H1 (cell line): Measurements from ENCODE around the gene SLC26A9. TPM values are rescaled to one million over a fixed set of nuclear protein-coding genes. Genes with fewer than 3 reads are reported as not detected.

Experiments used
- CTCF ChIA-PET: fragments of 300-600 bp; sonication (Branson Sonifier 250); formaldehyde crosslinking; loops from one replicate; lab custom pipeline; 2021; ENCODE audit not compliant: partially characterized antibody; lab: Charles Lee
- POLR2A ChIA-PET: fragments of 300-600 bp; sonication (Branson Sonifier 250); formaldehyde crosslinking; loops from one replicate; lab custom pipeline; 2021; ENCODE audit warnings: inconsistent platforms; ENCODE audit not compliant: partially characterized antibody; lab: Charles Lee
- DNase-seq, 2 experiments: peaks; one replicate each; pipeline versions ENCODE4 v3.0.0 to v3.0.0-alpha.2; 2010 to 2022; ENCODE audit warnings: low spot score in 2 of 2, low read depth in 1 of 2, mixed read lengths in 1 of 2
- FAIRE-seq: peaks from 2 replicates; lab custom pipeline; 2011; peaks lifted over from hg19 to GRCh38; lab: Jason Lieb, UNC
- H2AFZ ChIP-seq: 2 replicates; pipeline ENCODE4 v1.8.1; 2012; ENCODE audit warnings: low read length, inconsistent platforms
- H2AK5ac ChIP-seq: 2 replicates; pipeline ENCODE4 v1.6.1; 2013; ENCODE audit warnings: low read depth, low read length
- H2BK120ac ChIP-seq: replicated peaks from 2 replicates; pipeline ENCODE3; 2013; ENCODE audit warnings: low read depth, low read length, inconsistent platforms
- H2BK12ac ChIP-seq: 2 replicates; pipeline ENCODE4 v1.6.1; 2013; ENCODE audit warnings: low read depth, low read length
- H2BK15ac ChIP-seq: 2 replicates; pipeline ENCODE4 v1.6.1; 2013; ENCODE audit warnings: low read length
- H2BK20ac ChIP-seq: 2 replicates; pipeline ENCODE4 v1.6.1; 2013; ENCODE audit warnings: low read length
- H2BK5ac ChIP-seq: 2 replicates; pipeline ENCODE4 v1.6.1; 2013; ENCODE audit warnings: low read depth, low read length
- H3K14ac ChIP-seq: 2 replicates; pipeline ENCODE4 v1.6.1; 2013; ENCODE audit warnings: inconsistent platforms; ENCODE audit not compliant: insufficient read length
- H3K18ac ChIP-seq: 2 replicates; pipeline ENCODE4 v1.6.1; 2013; ENCODE audit warnings: low read length; ENCODE audit errors: extremely low read depth
- H3K23ac ChIP-seq: 2 replicates; pipeline ENCODE4 v1.6.1; 2013; ENCODE audit warnings: inconsistent platforms; ENCODE audit not compliant: insufficient read length
- H3K23me2 ChIP-seq: 2 replicates; pipeline ENCODE4 v1.6.1; 2013; ENCODE audit warnings: low read depth, low read length
- H3K27ac ChIP-seq: 2 replicates; pipeline ENCODE4 v1.6.1; 2011; ENCODE audit warnings: low read depth, low read length, inconsistent platforms
- H3K27me3 ChIP-seq, 4 experiments: replicated peaks in 1 of 4; 1 replicate in 1 of 4; 2 replicates in 3 of 4; pipeline versions ENCODE4 v1.6.1 to v1.8.1; 2011 to 2013; ENCODE audit warnings: low read length in 3 of 4, mild to moderate bottlenecking in 3 of 4, inconsistent platforms in 2 of 4, mixed read lengths in 2 of 4, moderate library complexity in 1 of 4; ENCODE audit not compliant: control insufficient read depth in 3 of 4, insufficient read depth in 3 of 4; ENCODE audit errors: extremely low read depth in 1 of 4
- H3K36me3 ChIP-seq, 4 experiments: 2 replicates each; pipeline versions ENCODE4 v1.6.1 to v1.8.1; 2011 to 2013; ENCODE audit warnings: mild to moderate bottlenecking in 4 of 4, low read length in 3 of 4, moderate library complexity in 2 of 4, control low read depth in 1 of 4, inconsistent platforms in 1 of 4; ENCODE audit not compliant: insufficient read depth in 4 of 4, control insufficient read depth in 2 of 4
- H3K4ac ChIP-seq: replicated peaks from 2 replicates; pipeline ENCODE3; 2013; ENCODE audit warnings: low read length, low read depth, mixed read lengths, inconsistent platforms; ENCODE audit not compliant: insufficient read length
- H3K4me1 ChIP-seq, 4 experiments: replicated peaks in 1 of 4; 1 replicate in 1 of 4; 2 replicates in 3 of 4; pipeline versions ENCODE4 v1.6.1 to v1.8.1; 2011 to 2013; ENCODE audit warnings: low read length in 3 of 4, inconsistent platforms in 2 of 4, mixed read lengths in 1 of 4; ENCODE audit not compliant: insufficient read depth in 4 of 4, control insufficient read depth in 3 of 4
- H3K4me2 ChIP-seq, 2 experiments: 2 replicates each; pipeline versions ENCODE4 v1.6.1 to v1.8.1; 2011 to 2013; ENCODE audit warnings: low read depth in 2 of 2, low read length in 2 of 2, control low read depth in 1 of 2, inconsistent platforms in 1 of 2, mild to moderate bottlenecking in 1 of 2; ENCODE audit not compliant: insufficient read depth in 1 of 2
- H3K4me3 ChIP-seq, 4 experiments: fragments of 200-600, 300-600 bp in 1 of 4; sonication (generic), shearing (Covaris generic), sonication (Bioruptor Twin) in 1 of 4; 2 replicates each; pipeline versions ENCODE4 v1.5.1 to v1.8.1; 2011 to 2016; ENCODE audit warnings: low read length in 4 of 4, low read depth in 3 of 4, control low read depth in 2 of 4, inconsistent platforms in 2 of 4, mild to moderate bottlenecking in 2 of 4, mixed read lengths in 1 of 4, moderate library complexity in 1 of 4; ENCODE audit not compliant: insufficient read depth in 2 of 4; ENCODE audit errors: extremely low read depth in 1 of 4
- H3K56ac ChIP-seq: replicated peaks from 2 replicates; pipeline ENCODE3; 2013; ENCODE audit warnings: low read depth, mild to moderate bottlenecking, mixed read lengths, low read length, inconsistent platforms; ENCODE audit not compliant: insufficient read length
- H3K79me1 ChIP-seq: 2 replicates; pipeline ENCODE4 v1.6.1; 2013; ENCODE audit warnings: low read depth, low read length, control low read depth
- H3K79me2 ChIP-seq, 2 experiments: 2 replicates each; pipeline versions ENCODE4 v1.6.1 to v1.8.1; 2012 to 2013; ENCODE audit warnings: low read length in 2 of 2, mild to moderate bottlenecking in 2 of 2, inconsistent platforms in 1 of 2; ENCODE audit not compliant: insufficient read depth in 2 of 2, control insufficient read depth in 1 of 2
- H3K9ac ChIP-seq, 4 experiments: replicated peaks in 1 of 4; 1 replicate in 1 of 4; 2 replicates in 3 of 4; pipeline versions ENCODE4 v1.6.1 to v1.8.1; 2011 to 2013; ENCODE audit warnings: low read depth in 3 of 4, low read length in 3 of 4, control low read depth in 2 of 4, mild to moderate bottlenecking in 2 of 4, moderate library complexity in 2 of 4, inconsistent platforms in 1 of 4; ENCODE audit errors: extremely low read depth in 1 of 4
- H3K9me3 ChIP-seq, 2 experiments: 2 replicates each; pipeline versions ENCODE4 v1.6.1 to v1.8.1; 2012 to 2013; ENCODE audit warnings: mild to moderate bottlenecking in 2 of 2, moderate library complexity in 2 of 2, control low read depth in 1 of 2, inconsistent platforms in 1 of 2, low read depth in 1 of 2, low read length in 1 of 2, mixed read lengths in 1 of 2; ENCODE audit not compliant: insufficient read depth in 2 of 2
- H4K20me1 ChIP-seq, 2 experiments: replicated peaks in 1 of 2; 2 replicates each; pipeline versions ENCODE3 to v1.8.1; 2011 to 2013; ENCODE audit warnings: inconsistent platforms in 2 of 2, low read length in 2 of 2, mild to moderate bottlenecking in 1 of 2; ENCODE audit not compliant: insufficient read depth in 2 of 2, control insufficient read depth in 1 of 2
- H4K5ac ChIP-seq: 2 replicates; pipeline ENCODE4 v1.6.1; 2013; ENCODE audit warnings: low read length, low read depth, mixed read lengths, inconsistent platforms; ENCODE audit not compliant: insufficient read length
- H4K8ac ChIP-seq: 2 replicates; pipeline ENCODE4 v1.8.0; 2013; ENCODE audit warnings: mild to moderate bottlenecking, moderate library complexity, low read length, inconsistent platforms; ENCODE audit not compliant: insufficient read depth; ENCODE audit errors: extremely low read depth
- H4K91ac ChIP-seq: replicated peaks from 2 replicates; pipeline ENCODE3; 2013; ENCODE audit warnings: low read length, mixed read lengths, inconsistent platforms; ENCODE audit not compliant: insufficient read length
- EZH2 ChIP-seq: fragments of 200-600 bp; sonication (generic); IDR thresholded peaks from 2 replicates; pipeline ENCODE4 v1.7.1; 2012; ENCODE audit warnings: low read depth, mild to moderate bottlenecking, moderate library complexity, low read length, inconsistent platforms; ENCODE audit not compliant: severe bottlenecking
- JUND ChIP-seq: IDR thresholded peaks from 2 replicates; pipeline ENCODE4 v1.6.1; 2011; ENCODE audit warnings: mild to moderate bottlenecking, improper control_type of control experiment, low read length
- KDM1A ChIP-seq: fragments of 200-600, 300-600 bp; sonication (generic); IDR thresholded peaks from 2 replicates; pipeline ENCODE4 v1.7.1; 2016; ENCODE audit warnings: mild to moderate bottlenecking, low read length, borderline replicate concordance
- RFX5 ChIP-seq: IDR thresholded peaks from 2 replicates; pipeline ENCODE4 v1.6.1; 2011; ENCODE audit warnings: low read depth, low read length, improper control_type of control experiment, borderline replicate concordance
- RNF2 ChIP-seq: fragments of 200-900, 300-1000 bp; sonication (generic); IDR thresholded peaks from 2 replicates; pipeline ENCODE4 v1.7.1; 2016; ENCODE audit warnings: borderline replicate concordance, low read depth, mild to moderate bottlenecking, antibody characterized with exemption, low read length; ENCODE audit not compliant: poor library complexity, severe bottlenecking; ENCODE audit errors: missing control alignments
- SUZ12 ChIP-seq: fragments of 200-600 bp; sonication (generic); IDR thresholded peaks from 2 replicates; pipeline ENCODE4 v1.6.1; 2012; ENCODE audit warnings: mild to moderate bottlenecking, inconsistent platforms, low read length, moderate library complexity, mixed read lengths
- TBP ChIP-seq: IDR thresholded peaks from 2 replicates; pipeline ENCODE4 v1.6.1; 2011; ENCODE audit warnings: low read depth, low read length, improper control_type of control experiment
- WGBS, 2 experiments: shearing (Covaris generic) in 1 of 2; methylation state at CpG; one replicate each; pipeline versions ENCODE4 v1.1.6 to v1.1.7; 2013 to 2015; ENCODE audit warnings: low lambda C conversion rate in 2 of 2, mixed read lengths in 2 of 2, inconsistent platforms in 1 of 2, low coverage in 1 of 2, missing lambda C conversion rate in 1 of 2; ENCODE audit not compliant: insufficient replicate concordance in 2 of 2, insufficient coverage in 1 of 2, insufficient read length in 1 of 2; ENCODE audit errors: extremely low coverage in 1 of 2, missing lambda C conversion rate in 1 of 2; 5-methylcytosine and 5-hydroxymethylcytosine counted together
- polyA plus RNA-seq, 7 experiments: library from polyadenylated mRNA; depleted of rRNA in 3 of 7; stranded (reverse) in 5 of 7; unstranded in 2 of 7; fragments of >200 nt in 5 of 7; fragments of 200-250 nt in 2 of 7; gene quantifications; 1 replicate in 5 of 7; 2 replicates in 1 of 7; 4 replicates in 1 of 7; pipeline versions ENCODE4 v1.2.1 to v1.2.3, GENCODE V29; 2011 to 2013; ENCODE audit warnings: missing spikeins in 2 of 7, mixed read lengths in 2 of 7
- total RNA-seq: library from RNA; stranded (reverse); fragmentation: NEBNext Ultra II Directional; extraction: Animal tissue kit (Norgen Biotek cat#: 25700); gene quantifications from 2 replicates; pipeline ENCODE4 v1.2.1, GENCODE V29; 2021

Gene SLC26A9
- total and polyA plus RNA-seq, 2 of the 8 experiments (the other 6 are each of a cell fraction or from before 2014, with no cell fraction given): not detected

DNA sequence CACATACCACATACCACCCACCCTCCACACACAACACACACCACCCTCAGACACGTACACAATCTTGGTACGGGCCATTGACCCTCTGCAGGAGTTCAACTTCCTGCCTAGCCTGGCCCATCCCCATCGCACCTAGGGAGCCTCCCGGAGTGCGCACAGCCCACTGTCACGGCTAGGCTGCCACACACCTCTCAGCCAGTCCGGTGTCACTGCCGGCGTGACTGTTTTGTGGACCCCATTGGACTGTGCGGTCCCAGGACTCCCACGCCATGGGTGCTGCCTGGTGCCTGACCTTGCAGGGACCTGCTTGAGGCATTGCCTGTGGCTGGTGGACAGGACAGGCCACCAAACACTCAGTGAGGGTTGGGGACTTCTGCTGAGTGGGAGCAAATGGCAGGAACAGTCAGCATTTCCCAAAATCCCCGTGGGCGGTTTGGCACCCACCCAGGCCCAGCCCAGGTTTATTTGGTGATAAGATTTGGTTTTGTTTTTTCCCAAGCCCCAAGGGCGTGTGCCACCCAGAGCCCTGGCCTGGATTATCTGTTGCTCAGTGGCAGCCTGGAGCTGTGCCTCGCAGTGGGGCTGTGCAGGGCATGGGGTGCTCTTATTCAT, 32.2 kb upstream of the SLC26A9 start:
- no peak overlapping the region for H3K4me2 ChIP-seq
- peak overlapping the region; percentile 10 for H3K23ac ChIP-seq
- no peaks in the 10 kb centered on the region; a peak in 1 of 7 replicates for H3K27me3 ChIP-seq
- no peak overlapping the region for H2BK15ac ChIP-seq
- peaks cover 27% of the 10 kb centered on the region for H3K23me2 ChIP-seq
- peaks cover 5% of the 10 kb centered on the region for H3K79me1 ChIP-seq
- WGBS, 2 experiments: 87% methylated on average over 15 of the region's 15 CpGs; no CpG with 5 or more reads in 1 of the 2 experiments
- H3K18ac ChIP-seq: no peak overlapping the region
- H3K79me2 ChIP-seq: no peaks in the 10 kb centered on the region
- H2AFZ ChIP-seq: no peak overlapping the region
- H3K36me3 ChIP-seq: no peaks in the 10 kb centered on the region; a peak in 1 of 8 replicates
- H3K4ac ChIP-seq: no peak overlapping the region
- no peak overlapping the region for H3K4me3 ChIP-seq
- no peak overlapping the region for H2BK5ac ChIP-seq
- no peak overlapping the region for H2BK20ac ChIP-seq
- CTCF ChIA-PET: interaction anchor here (1.3 to 13.6 kb wide), 11 partner anchors 10 to 260 kb away, joined by 3 to 394 read pairs (median 50); no protein-coding TSS in a partner anchor
- no peak for FAIRE-seq
- TF ChIP-seq KDM1A: no peak
- no peak for TF ChIP-seq EZH2
- no peak for TF ChIP-seq RFX5
- TF ChIP-seq JUND: no peak
- TF ChIP-seq SUZ12: no peak
- no peak for TF ChIP-seq TBP
- TF ChIP-seq RNF2: no peak
- no peak overlapping the region for H2BK120ac ChIP-seq
- peaks cover 0 to 27% of the 10 kb centered on the region in 2 experiments for H4K20me1 ChIP-seq
- POLR2A ChIA-PET: no interaction called here
- no peak overlapping the region for H4K91ac ChIP-seq
- no peak overlapping the region for H3K9ac ChIP-seq
- H3K56ac ChIP-seq: no peak overlapping the region
- H3K27ac ChIP-seq: no peak overlapping the region
- H3K14ac ChIP-seq: no peak overlapping the region
- peaks cover 0 to 4% of the 10 kb centered on the region in 2 experiments; a peak in 1 of 4 replicates for H3K9me3 ChIP-seq
- H2BK12ac ChIP-seq: peak overlapping the region; percentile 22; the same call in 1 of the 2 replicates
- no peak for DNase-seq
- H4K5ac ChIP-seq: no peak overlapping the region
- no peaks in the 10 kb centered on the region; a peak in 2 of 7 replicates for H3K4me1 ChIP-seq
- H4K8ac ChIP-seq: peak overlapping the region; percentile 57; the same call in 1 of the 2 replicates
- H2AK5ac ChIP-seq: peak overlapping the region; percentile 99; the same call in 1 of the 2 replicates
